ENCODE measurements around the gene ESPN. TPM values are rescaled to one million over a fixed set of nuclear protein-coding genes. Genes with fewer than 3 reads are reported as not detected.

The ESPN gene
- total RNA-seq, 2 donors from 2014 or later: 4.1 to 10.5 TPM

DNA sequence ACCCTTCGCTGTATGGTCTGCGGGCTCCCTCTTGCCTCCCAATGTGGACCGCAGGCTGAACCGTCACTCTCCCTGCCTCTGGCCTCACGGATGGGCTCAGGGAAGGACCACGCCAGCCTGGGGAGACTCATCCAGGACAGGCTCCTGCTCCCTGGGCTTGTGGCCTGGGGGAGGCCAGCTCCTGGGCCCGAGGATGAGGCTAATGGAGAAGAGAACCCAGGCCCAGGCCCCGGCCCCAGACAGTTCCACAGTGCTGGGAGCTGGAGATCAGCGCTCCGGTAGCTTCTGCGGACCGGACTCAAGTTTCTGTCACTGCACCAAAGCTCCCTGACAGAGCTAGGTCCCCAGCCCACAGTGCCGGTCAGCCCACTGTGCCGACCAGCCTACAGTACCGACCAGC is 80.3 kb downstream of the ESPN start:
- no peaks in the 10 kb centered on the region for H3K36me3 Mint-ChIP-seq (ENCODE audit: low read depth)
- no peak overlapping the region for H3K4me3 Mint-ChIP-seq
- peaks cover 9% of the 10 kb centered on the region for H3K27me3 Mint-ChIP-seq (ENCODE audit: insufficient read depth)
- no peaks in the 10 kb centered on the region for H3K9me3 Mint-ChIP-seq
- 90 to 92% methylated on average over 11 to 15 of the region's 15 CpGs for WGBS, 2 experiments (ENCODE audit: insufficient coverage in 1 of 2, insufficient read length in 1 of 2)
- no peak overlapping the region for H3K27ac Mint-ChIP-seq
- no peak overlapping the region for H3K4me3 ChIP-seq (ENCODE audit: low read length)
- H3K4me1 Mint-ChIP-seq: no peaks in the 10 kb centered on the region
- H3K27me3 ChIP-seq (ENCODE audit: control insufficient read depth, insufficient read depth, low read length, poor library complexity, severe bottlenecking): no peaks in the 10 kb centered on the region
- H3K9ac ChIP-seq (ENCODE audit: extremely low read depth, low read length, poor library complexity, severe bottlenecking): no peak overlapping the region
- no peaks in the 10 kb centered on the region for H3K4me1 ChIP-seq (ENCODE audit: control insufficient read depth, insufficient read depth, low read length)
- H3K9me3 ChIP-seq (ENCODE audit: control insufficient read depth, low read length): no peaks in the 10 kb centered on the region
- no peaks in the 10 kb centered on the region for H3K36me3 ChIP-seq (ENCODE audit: control insufficient read depth, insufficient read depth, low read length)
- TF ChIP-seq, protein P1, sequence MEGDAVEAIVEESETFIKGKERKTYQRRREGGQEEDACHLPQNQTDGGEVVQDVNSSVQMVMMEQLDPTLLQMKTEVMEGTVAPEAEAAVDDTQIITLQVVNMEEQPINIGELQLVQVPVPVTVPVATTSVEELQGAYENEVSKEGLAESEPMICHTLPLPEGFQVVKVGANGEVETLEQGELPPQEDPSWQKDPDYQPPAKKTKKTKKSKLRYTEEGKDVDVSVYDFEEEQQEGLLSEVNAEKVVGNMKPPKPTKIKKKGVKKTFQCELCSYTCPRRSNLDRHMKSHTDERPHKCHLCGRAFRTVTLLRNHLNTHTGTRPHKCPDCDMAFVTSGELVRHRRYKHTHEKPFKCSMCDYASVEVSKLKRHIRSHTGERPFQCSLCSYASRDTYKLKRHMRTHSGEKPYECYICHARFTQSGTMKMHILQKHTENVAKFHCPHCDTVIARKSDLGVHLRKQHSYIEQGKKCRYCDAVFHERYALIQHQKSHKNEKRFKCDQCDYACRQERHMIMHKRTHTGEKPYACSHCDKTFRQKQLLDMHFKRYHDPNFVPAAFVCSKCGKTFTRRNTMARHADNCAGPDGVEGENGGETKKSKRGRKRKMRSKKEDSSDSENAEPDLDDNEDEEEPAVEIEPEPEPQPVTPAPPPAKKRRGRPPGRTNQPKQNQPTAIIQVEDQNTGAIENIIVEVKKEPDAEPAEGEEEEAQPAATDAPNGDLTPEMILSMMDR (conservative IDR thresholded peaks at IDR 0.05): no peak
- peak; percentile 45 for DNase-seq
- H3K27ac ChIP-seq (ENCODE audit: low read depth, low read length): no peak overlapping the region

DNA sequence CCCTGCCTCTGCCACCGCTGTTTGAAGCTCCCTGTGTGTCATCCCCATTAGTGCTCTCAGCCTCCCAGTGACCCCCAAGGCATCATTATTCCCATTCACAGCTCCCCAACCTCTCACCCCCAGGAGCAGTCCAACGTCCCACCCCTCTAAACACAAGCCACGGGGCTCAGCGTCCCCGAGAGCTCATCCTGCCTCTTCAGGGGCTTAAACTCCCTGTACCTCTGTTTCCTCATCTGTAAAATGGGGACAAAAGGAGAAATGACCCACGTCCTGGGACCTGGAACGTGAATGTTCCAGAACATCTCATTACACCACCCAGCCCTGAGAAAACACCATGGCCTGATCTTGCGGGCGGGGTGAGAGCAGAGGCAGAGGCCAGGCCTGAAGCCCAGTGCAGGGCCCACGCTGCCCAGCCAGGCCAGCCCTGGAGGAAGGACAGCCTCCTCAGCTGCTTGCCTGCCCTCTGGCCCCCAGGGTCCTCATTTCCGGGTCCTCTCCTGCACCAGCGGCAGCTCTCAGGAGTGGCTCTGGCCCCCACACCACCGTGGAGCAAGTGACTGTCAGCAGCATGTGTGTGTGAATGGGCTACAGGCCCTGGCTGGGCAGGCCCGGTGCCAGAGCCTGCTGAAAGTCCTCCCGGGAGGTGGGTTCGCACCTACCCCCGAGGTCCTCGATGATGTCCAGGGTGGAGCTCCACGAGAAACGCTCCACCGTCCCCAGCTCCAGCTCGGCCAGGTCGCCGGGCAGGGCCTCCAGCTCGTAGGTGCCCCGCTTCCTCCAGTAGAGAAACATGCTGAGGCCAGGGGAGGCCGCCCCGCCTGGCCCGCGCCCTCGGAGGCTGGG is 81.0 kb downstream of the ESPN start:
- no peaks in the 10 kb centered on the region for H3K9me3 Mint-ChIP-seq
- H3K27ac Mint-ChIP-seq: no peak overlapping the region

DNA sequence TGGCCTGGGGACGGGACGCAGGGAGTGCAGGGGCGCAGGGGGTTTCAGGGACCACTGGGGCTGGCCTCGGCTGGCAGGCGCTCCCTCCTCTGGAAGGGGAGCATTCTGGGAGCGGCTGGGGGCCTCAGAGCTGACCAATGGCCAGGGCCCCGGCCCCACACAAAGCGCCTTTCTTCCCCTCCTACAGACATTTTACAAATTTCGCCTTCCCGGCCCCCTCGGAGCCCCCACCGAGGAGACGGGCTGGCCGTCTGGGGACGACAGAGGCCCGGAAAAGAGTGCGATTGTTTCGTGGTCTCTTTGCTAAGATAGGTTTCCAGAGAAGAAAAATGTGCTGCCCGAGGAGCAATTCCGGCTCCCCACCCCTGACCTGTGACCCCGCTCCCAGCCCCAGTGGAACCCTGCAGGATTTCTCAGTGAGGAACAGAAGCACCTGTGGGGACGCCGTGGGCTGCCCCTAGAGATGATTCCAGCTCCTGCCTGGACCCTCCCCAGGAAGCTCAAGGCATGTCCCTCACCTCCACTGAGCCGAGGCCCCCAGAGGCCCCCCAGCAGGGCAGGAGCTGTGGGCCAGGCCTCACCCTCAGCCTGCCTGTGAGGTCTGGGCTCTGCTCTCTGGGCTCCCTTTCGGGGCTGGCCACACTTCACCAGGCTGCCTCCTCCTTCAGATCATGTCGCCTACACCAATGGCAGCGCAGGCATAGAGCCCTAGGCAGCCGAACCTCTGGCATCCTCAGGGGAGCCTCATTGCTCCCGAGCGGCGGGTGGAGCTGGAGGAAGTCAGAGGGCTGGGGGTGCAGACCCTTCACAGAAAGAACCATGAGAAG is 81.8 kb downstream of the ESPN start:
- H3K27me3 Mint-ChIP-seq (ENCODE audit: insufficient read depth): peaks cover under 1% of the 10 kb centered on the region
- no peaks in the 10 kb centered on the region for H3K4me1 ChIP-seq (ENCODE audit: control insufficient read depth, insufficient read depth, low read length)
- H3K27ac ChIP-seq (ENCODE audit: low read depth, low read length): peak overlapping the region; percentile 44
- H3K36me3 Mint-ChIP-seq (ENCODE audit: low read depth): no peaks in the 10 kb centered on the region
- no peaks in the 10 kb centered on the region for H3K9me3 ChIP-seq (ENCODE audit: control insufficient read depth, low read length)
- no peaks in the 10 kb centered on the region for H3K4me1 Mint-ChIP-seq
- H3K4me3 ChIP-seq (ENCODE audit: low read length): no peak overlapping the region
- TF ChIP-seq, protein P1 (conservative IDR thresholded peaks at IDR 0.05): no peak
- H3K9me3 Mint-ChIP-seq: no peaks in the 10 kb centered on the region
- no peaks in the 10 kb centered on the region for H3K36me3 ChIP-seq (ENCODE audit: control insufficient read depth, insufficient read depth, low read length)
- 78 to 88% methylated on average over 22 to 31 of the region's 31 CpGs for WGBS, 2 experiments (ENCODE audit: insufficient coverage in 1 of 2, insufficient read length in 1 of 2)
- DNase-seq: no peak
- H3K4me3 Mint-ChIP-seq: no peak overlapping the region
- no peak overlapping the region for H3K27ac Mint-ChIP-seq
- H3K27me3 ChIP-seq (ENCODE audit: control insufficient read depth, insufficient read depth, low read length, poor library complexity, severe bottlenecking): no peaks in the 10 kb centered on the region
- no peak overlapping the region for H3K9ac ChIP-seq (ENCODE audit: extremely low read depth, low read length, poor library complexity, severe bottlenecking)

More for the DNA sequence above, 81.0 kb downstream of the ESPN start:
- H3K4me3 ChIP-seq (ENCODE audit: low read length): no peak overlapping the region
- Mint-ChIP-seq H3K4me3 (no peak overlapping the region), H3K27me3 (ENCODE audit: insufficient read depth) (peaks cover 9% of the 10 kb centered on the region), H3K36me3 (ENCODE audit: low read depth) (no peaks in the 10 kb centered on the region), H3K4me1 (no peaks in the 10 kb centered on the region)
- no peaks in the 10 kb centered on the region for H3K4me1 ChIP-seq (ENCODE audit: control insufficient read depth, insufficient read depth, low read length)
- H3K9me3 ChIP-seq (ENCODE audit: control insufficient read depth, low read length): no peaks in the 10 kb centered on the region
- 93 to 97% methylated on average over 21 to 31 of the region's 31 CpGs for WGBS, 2 experiments (ENCODE audit: insufficient coverage in 1 of 2, insufficient read length in 1 of 2)
- H3K9ac ChIP-seq (ENCODE audit: extremely low read depth, low read length, poor library complexity, severe bottlenecking): no peak overlapping the region
- peak; percentile 49 for DNase-seq
- peak overlapping the region; percentile 44 for H3K27ac ChIP-seq (ENCODE audit: low read depth, low read length)
- no peaks in the 10 kb centered on the region for H3K27me3 ChIP-seq (ENCODE audit: control insufficient read depth, insufficient read depth, low read length, poor library complexity, severe bottlenecking)
- TF ChIP-seq, protein P1 (conservative IDR thresholded peaks at IDR 0.05): no peak
- H3K36me3 ChIP-seq (ENCODE audit: control insufficient read depth, insufficient read depth, low read length): no peaks in the 10 kb centered on the region
